HG02678 (cell line): ENCODE data around the gene CERT1.

Source experiments
- ATAC-seq: cut with Tn5 transposase; IDR thresholded peaks from one replicate; pipeline ENCODE4 v1.9.1; 2021; ENCODE audit warnings: mild to moderate bottlenecking, moderate library complexity; ENCODE audit not compliant: unreplicated experiment

Gene CERT1

DNA sequence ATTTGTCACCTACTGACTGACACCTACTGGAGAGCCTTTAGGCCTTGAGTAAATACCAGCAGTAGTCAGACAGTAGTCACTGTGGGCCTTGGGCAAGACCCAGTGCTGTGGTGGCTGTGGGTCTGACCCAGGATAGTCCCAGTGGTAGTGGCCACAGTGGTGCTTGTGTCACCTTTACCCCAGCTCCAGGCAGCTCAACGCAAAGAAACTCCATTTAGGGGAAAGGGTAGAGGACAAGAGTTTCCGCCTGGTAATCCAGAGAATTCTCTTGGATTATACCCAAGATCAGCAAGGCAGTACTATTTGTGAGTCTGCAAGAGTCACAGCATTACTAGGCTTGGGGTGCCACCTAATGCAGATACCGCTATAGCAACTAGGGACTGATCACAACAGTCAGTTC lies 28.9 kb downstream of the CERT1 start:
- ATAC-seq, result no peak

DNA sequence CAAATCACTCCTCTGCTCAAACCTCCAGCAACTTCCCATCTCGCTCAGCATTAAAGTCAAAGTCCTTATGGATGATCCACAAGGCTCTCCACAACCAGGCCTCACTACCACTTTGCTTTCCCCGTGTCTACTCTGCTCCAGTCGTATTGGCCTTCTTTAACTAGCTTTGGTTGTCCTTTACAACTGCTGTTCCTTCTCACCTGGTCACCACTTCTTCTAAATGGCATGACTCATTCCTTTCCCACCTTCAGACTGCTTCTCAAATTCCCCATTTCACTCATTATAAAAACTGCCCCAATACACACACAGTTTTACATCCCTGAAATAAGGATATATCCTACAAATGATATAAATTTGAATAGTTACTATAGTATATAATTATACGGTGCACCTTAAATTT lies 30.4 kb downstream of the CERT1 start:
- no peak for ATAC-seq

GRCh38 chr5:75475364-75475763 lies 36.1 kb downstream of the CERT1 start:
- no peak for ATAC-seq

- ATAC-seq, result no peak
Measured at GRCh38 chr5:75473463-75473862, 38.0 kb downstream of the CERT1 start.

GRCh38 chr5:75472973-75473372 lies 38.5 kb downstream of the CERT1 start:
- ATAC-seq, result no peak

DNA sequence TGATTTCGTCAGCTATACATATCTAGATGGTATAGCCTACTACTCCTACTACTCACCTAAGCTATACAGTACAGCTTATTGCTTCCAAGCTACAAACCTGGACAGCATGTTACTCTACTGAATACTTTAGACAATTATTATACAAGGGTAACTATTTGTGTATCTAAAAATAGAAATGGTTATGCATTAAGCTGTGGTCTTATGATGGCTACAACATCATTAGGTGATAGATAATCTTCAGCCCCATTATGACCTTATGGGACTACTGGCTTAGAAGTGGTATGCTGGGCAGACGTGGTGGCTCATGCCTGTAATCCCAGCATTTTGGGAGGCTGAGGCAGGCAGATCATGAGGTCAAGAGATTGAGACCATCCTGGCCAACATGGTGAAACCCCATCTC lies 40.2 kb downstream of the CERT1 start:
- ATAC-seq, result no peak

- no peak for ATAC-seq
Measured at GRCh38 chr5:75469017-75469416, 42.4 kb downstream of the CERT1 start.

DNA sequence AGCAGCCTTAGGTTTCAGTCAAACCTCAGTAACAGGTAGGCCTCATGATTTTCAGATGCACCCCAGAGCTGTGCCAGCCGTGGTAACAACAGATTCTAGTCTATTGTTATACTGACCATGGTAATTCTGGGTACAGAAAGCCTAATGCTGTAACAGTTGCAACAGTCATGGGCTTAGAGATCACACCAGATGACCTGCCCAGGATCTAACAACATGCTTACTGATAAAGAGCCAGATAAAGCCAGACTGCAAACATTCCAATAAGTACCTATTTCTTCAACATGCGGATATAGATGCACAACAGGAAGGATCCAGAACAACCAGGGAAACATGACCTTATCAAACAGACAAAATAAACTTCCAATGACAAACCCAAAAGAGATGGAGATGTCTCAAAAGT lies 42.8 kb downstream of the CERT1 start:
- ATAC-seq, result no peak

DNA sequence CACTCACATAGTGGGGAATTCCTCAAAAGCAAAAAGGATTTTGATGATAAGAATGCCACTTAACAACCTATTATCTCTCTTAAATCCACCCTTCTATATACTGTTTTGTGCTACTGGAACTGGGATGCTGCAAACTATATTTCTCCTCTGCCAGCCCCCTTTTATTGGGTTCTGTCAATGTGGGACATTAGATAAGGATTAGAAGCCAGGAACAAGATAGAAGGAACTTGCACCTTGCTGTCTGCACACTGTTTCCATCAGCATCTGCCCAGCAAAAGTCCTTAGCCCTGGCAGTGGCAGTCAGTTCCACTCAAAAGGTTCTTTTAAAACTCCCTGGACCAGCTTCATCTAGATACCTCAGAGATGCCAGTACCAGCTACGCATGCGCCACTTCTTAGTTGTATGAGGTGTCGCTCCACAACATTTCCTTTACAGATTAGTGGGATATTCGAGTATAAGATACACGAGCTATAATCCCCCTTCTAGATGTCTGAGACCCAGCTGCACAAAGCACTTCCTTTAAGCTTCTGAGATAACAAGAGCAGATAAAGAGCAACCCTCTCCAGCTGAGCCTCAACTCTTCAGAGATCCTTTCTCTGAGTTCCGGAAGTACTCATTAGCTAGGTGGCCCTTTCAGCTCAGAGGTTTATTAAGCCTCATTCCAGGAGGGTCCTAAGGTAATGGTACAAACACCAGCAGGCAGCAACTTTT lies 45.3 kb downstream of the CERT1 start:
- no peak for ATAC-seq

- ATAC-seq, result no peak
Measured at GRCh38 chr5:75465480-75465879, 45.9 kb downstream of the CERT1 start.

DNA sequence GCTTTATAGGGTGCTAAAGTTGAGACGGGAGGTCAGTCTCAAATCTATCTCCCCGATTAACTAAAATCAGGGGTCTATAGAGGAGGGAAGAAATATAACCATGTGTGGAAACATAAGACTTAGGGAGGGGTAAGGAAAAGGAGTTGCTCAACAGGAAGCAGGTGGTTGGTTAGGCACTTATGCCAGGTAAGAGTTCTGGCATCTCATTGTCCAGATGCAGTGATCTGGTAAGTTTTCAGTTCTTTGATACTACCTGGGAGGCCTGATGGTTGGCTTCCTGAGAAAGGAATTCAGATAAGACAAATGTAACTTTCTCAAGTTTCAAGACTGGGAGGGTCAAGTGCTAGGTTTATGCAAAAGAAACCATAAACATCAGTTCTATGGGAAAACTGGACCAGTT lies 47.7 kb downstream of the CERT1 start:
- no peak for ATAC-seq

GRCh38 chr5:75461679-75462078 lies 49.8 kb downstream of the CERT1 start:
- ATAC-seq, result no peak

DNA sequence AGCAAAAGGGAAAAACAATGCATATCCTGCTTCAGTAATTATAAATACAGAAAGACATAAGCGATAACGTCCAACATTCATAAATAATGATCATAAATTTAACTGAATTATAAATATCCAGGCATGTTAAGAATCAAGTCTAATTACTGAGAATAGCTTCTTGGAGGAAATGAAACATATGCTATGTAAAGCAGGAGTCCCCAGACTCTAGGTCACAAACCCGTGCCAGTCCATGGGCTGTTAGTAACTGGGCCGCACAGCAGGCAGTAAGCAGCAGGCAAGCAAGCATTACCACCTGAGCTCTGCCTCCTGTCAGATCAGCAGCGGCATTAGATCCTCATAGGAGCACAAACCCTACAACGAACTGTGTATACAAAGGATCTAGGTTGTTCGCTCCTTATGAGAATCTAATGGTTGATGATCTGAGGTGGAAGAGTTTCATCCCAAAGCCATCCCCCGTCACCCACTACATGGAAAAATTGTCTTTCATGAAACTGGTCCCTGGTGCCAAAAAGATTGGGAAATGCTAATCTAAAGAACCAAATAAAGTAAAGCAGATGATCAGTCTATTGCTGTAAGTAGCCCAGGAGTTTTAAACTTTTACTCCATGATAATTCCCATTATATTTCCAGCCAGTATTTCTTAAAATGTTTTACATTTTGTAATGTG lies 50.4 kb downstream of the CERT1 start:
- ATAC-seq, result peak; percentile 86

DNA sequence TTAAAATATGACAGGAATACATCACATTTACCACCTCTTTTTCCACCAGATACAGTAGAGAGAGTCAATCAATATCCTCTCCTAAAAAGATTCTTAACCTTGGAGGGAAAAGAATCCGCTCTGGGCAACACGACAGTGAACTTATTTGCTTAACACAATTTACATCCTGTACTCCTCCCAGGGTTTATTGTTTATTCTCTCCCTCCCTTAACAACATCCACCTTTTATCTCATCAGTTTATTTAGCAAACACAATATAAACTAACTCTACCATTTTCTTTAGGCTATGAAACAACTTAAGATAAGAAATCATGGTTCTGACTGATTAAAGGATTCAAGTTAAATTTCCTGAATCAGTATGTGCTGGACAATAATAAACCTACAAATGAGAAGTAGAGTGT lies 50.9 kb downstream of the CERT1 start:
- peak; percentile 27 for ATAC-seq

DNA sequence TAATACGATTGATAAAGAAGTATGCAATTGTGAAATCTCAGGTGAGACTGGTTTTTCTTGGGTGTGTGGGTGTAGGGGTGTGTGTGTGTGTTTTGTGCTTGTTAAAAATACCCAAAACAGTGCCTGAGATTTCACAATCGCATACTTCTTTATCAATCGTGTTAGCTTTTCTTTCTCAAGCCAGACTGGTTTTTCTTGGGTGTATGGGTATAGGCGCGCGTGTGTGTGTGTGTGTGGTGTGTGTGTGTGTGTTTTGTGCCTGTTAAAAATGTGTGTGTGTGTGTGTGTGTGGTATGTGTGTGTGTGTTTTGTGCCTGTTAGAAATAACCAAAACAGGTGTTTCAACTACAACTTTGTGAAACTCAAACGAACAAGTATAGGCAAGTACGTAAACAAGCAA lies 53.7 kb downstream of the CERT1 start:
- ATAC-seq, result no peak

DNA sequence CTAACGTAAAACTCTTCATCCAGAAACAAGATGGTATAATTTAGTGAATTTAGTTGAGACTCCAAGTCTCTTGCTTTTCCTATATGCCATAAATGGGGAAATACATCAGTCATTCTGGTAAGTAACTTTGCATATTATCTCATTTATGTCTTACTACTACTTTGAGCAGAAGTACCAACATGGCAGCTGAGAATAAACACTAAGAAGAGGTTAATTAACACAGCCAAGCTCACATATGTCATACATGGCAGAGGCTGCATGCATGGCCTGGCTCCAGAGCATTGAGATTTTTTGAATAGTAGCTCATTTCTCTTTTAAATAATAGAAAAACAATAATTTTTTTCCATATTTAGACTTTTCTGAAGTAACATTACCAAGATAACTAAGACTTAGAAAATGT lies 54.3 kb downstream of the CERT1 start:
- no peak for ATAC-seq

DNA sequence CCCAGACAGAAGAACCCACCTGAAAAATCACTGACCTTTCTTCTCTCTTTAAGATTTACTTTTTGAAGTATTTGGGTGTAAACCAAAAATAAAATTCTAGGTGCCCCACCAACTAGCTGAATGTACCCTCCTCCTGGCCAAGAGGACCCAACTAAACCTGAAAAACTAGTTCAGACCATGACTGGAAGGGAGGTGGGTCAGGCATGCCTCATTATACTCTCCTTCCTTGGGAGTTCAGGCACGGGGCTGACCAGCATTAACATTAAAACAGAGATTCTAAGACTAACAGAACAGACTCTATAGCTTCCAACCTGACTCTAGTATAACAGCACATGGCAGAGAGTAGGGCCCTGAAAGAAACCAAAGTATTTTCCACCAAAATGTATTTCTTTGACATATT lies 61.4 kb downstream of the CERT1 start:
- ATAC-seq, result no peak

GRCh38 chr5:75446068-75446467 lies 65.4 kb downstream of the CERT1 start:
- no peak for ATAC-seq

GRCh38 chr5:75441560-75441959 lies 69.9 kb downstream of the CERT1 start:
- ATAC-seq, result no peak

DNA sequence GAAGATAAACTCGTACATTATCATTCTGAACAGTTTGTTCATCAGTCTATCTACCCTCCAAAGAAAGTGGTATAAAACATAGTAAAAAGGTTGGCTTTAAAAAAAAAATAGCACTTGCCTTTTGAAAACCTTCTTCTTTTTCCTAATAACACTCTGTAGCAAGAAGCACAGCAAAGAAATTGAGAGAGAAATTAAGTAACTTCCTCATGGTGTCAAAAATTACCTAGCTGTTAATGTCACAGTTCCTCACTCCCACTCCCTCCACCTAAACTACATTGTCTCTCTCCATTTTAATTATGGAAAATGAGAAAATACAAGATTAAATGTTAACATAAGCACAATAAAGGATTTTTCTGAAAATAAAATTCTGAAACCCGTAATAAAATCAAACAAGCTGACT lies 72.2 kb downstream of the CERT1 start:
- ATAC-seq, result no peak

DNA sequence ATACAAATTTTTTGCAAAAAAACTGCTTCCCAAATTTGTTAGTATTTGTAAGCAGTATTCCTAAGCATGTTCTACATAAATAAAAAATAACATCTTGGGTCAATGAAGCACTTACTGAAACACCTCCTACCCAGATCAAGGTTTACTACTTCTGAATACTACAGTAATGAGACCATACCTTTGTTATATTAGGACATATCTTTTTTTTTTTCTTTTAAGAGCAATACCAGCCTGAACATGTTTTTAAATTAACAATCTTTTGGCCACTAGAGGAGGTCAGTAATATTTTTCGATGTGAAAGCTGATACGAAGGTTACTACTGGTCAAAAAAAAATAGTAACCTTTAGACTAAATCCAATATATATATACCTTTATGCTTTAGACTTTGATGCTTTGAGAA lies 72.7 kb downstream of the CERT1 start:
- ATAC-seq, result no peak

DNA sequence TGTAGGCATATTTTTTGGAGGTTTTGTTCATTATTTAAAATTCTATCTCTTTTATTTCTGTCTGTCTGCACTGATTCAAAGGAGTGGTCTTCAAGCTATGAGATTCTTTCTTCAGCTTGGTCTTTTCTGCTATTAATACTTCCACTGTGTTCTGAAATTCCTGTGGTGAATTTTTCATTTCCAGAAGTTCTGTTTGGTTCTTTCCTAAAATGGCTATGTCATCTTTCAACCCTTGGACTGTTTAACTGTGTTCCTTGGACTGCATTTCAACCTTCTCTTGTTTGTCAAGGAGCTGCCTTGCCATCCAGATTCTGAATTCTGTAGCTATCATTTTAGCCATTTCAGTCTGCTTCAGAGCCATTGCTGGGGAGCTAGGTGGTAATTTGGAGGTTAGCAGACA lies 76.3 kb downstream of the CERT1 start:
- ATAC-seq, result no peak
